GM23338 (cell line): ENCODE data around the gene CCSAP. TPM values are rescaled to one million over a fixed set of nuclear protein-coding genes. Genes with fewer than 3 reads are reported as not detected.

Experiments used
- ATAC-seq: fragments of 200-7000 bp; cut with Tn5 transposase; 3 replicates; pipeline ENCODE4 v1.9.1; 2020
- DNase-seq: peaks from one replicate; pipeline ENCODE4 v3.0.0-alpha.2; 2015; ENCODE audit warnings: low spot score
- H2AFZ ChIP-seq: fragments of 200-600 bp; sonication (generic); 2 replicates; pipeline ENCODE4 v1.8.0; 2016; ENCODE audit warnings: antibody characterized with exemption, mild to moderate bottlenecking, moderate library complexity
- H3F3A ChIP-seq: fragments of 200-600 bp; sonication (generic); replicated peaks from 2 replicates; pipeline ENCODE4 v1.8.0; 2017; ENCODE audit warnings: antibody characterized with exemption, mixed run types, low read depth
- H3K27ac ChIP-seq: fragments of 200-600 bp; sonication (generic); 2 replicates; pipeline ENCODE4 v1.6.1; 2016; ENCODE audit warnings: low read depth
- H3K27me3 ChIP-seq: fragments of 200-600 bp; sonication (generic); 2 replicates; pipeline ENCODE4 v1.8.0; 2016; ENCODE audit warnings: mild to moderate bottlenecking, mixed run types, moderate library complexity; ENCODE audit not compliant: insufficient read depth
- H3K36me3 ChIP-seq: fragments of 200-600 bp; sonication (generic); 2 replicates; pipeline ENCODE4 v1.8.0; 2016; ENCODE audit warnings: mild to moderate bottlenecking; ENCODE audit not compliant: insufficient read depth
- H3K4me1 ChIP-seq: fragments of 200-600 bp; sonication (generic); 2 replicates; pipeline ENCODE4 v1.8.0; 2016; ENCODE audit warnings: mild to moderate bottlenecking, moderate library complexity; ENCODE audit not compliant: insufficient read depth
- H3K4me2 ChIP-seq: fragments of 200-600 bp; sonication (generic); 2 replicates; pipeline ENCODE4 v1.7.1; 2017; ENCODE audit warnings: mixed run types
- H3K4me3 ChIP-seq: fragments of 200-600 bp; sonication (generic); 2 replicates; pipeline ENCODE4 v1.6.1; 2016; ENCODE audit warnings: mixed run types
- H3K79me2 ChIP-seq: fragments of 200-600 bp; sonication (generic); replicated peaks from 2 replicates; pipeline ENCODE4 v1.8.0; 2017; ENCODE audit warnings: mild to moderate bottlenecking; ENCODE audit not compliant: insufficient read depth
- H3K9me2 ChIP-seq: fragments of 200-600 bp; sonication (generic); 2 replicates; pipeline ENCODE4 v1.8.0; 2017; ENCODE audit not compliant: insufficient read depth
- H4K20me1 ChIP-seq: fragments of 200-600 bp; sonication (generic); replicated peaks from 2 replicates; pipeline ENCODE4 v1.8.0; 2017; ENCODE audit warnings: mild to moderate bottlenecking; ENCODE audit not compliant: insufficient read depth
- H3K27ac Mint-ChIP-seq: 2 replicates; pipeline ENCODE4 v1.8.0; 2020; ENCODE audit warnings: inconsistent platforms, mild to moderate bottlenecking, moderate library complexity, mixed read lengths
- H3K27me3 Mint-ChIP-seq: 3 replicates; pipeline ENCODE4 v1.8.0; 2022; ENCODE audit warnings: low read depth, mild to moderate bottlenecking, moderate library complexity, mixed read lengths, inconsistent platforms; ENCODE audit not compliant: insufficient read depth, poor library complexity
- H3K36me3 Mint-ChIP-seq: 3 replicates; pipeline ENCODE4 v1.8.0; 2021; ENCODE audit warnings: low read depth, mild to moderate bottlenecking, inconsistent platforms, moderate library complexity, mixed read lengths
- H3K4me1 Mint-ChIP-seq: 3 replicates; pipeline ENCODE4 v1.8.0; 2020; ENCODE audit warnings: mild to moderate bottlenecking, inconsistent platforms, mixed read lengths
- H3K4me3 Mint-ChIP-seq: 3 replicates; pipeline ENCODE4 v1.8.0; 2021; ENCODE audit warnings: moderate library complexity, mild to moderate bottlenecking, inconsistent platforms, mixed read lengths
- H3K9me3 Mint-ChIP-seq: 3 replicates; pipeline ENCODE4 v1.8.0; 2020; ENCODE audit warnings: moderate library complexity, mild to moderate bottlenecking, inconsistent platforms, mixed read lengths
- EZH2 ChIP-seq: fragments of 200-600 bp; sonication (generic); IDR thresholded peaks from one replicate; pipeline ENCODE4 v1.8.0; 2017; ENCODE audit warnings: antibody characterized with exemption, mild to moderate bottlenecking, low read depth; ENCODE audit not compliant: unreplicated experiment
- ZNF114 ChIP-seq: fragments of 250-450 bp; sonication (Bioruptor Pico); IDR thresholded peaks from 2 replicates; pipeline ENCODE4 v1.5.0; 2020; ENCODE audit warnings: mild to moderate bottlenecking, moderate library complexity
- polyA plus RNA-seq: library from polyadenylated mRNA; unstranded; fragments of >200 nt; fragmentation: Nextera tagmentation; extraction: Ambion mirVana; gene quantifications from 2 replicates; pipeline ENCODE4 v1.2.1, GENCODE V29; 2016
- total RNA-seq: library from RNA; depleted of rRNA; stranded (reverse); fragments of >200 nt; shearing (Covaris generic); gene quantifications from 2 replicates; pipeline ENCODE4 v1.2.3, GENCODE V29; 2014
- TF ChIP-seq, protein P1 (sequence below): IDR thresholded peaks from 2 replicates; pipeline ENCODE4 v1.6.1; 2016; ENCODE audit warnings: antibody characterized with exemption
- TF ChIP-seq, protein P2 (sequence below), 2 experiments: fragments of 200-600 bp in 1 of 2; sonication (generic) in 1 of 2; conservative IDR thresholded peaks; 2 replicates each; pipeline versions ENCODE4 v1.5.1 to v1.6.1; 2016 to 2017; ENCODE audit warnings: antibody characterized with exemption in 2 of 2, low read depth in 2 of 2, mild to moderate bottlenecking in 2 of 2, moderate library complexity in 1 of 2
- TF ChIP-seq, protein P3 (sequence below): fragments of 250-450 bp; sonication (Bioruptor Pico); IDR thresholded peaks from 2 replicates; pipeline ENCODE4 v1.5.0; 2020; ENCODE audit warnings: mild to moderate bottlenecking, moderate library complexity

The CCSAP gene
- total and polyA plus RNA-seq, 2 experiments from 2014 or later, result 4.2 to 13.3 TPM

DNA sequence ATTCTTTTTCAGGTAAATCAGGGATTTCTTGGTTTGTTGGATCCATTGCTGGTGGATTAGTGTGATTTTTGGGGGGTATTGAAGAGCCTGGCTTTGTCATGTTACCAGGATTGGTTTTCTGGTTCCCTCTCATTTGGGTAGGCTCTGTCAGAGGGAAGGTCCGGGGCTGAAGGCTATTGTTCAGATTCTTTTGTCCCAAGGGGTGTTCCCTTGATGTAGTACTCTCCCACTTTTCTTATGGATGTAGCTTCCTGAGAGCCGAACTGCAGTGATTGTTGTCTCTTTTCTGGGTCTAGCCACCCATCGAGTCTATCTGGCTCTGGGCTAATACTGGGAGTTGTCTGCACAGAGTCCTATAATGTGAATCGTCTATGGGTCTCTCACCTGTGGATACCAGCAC, 17.6 kb upstream of the CCSAP start (continued):
- TF ChIP-seq, protein P1, sequence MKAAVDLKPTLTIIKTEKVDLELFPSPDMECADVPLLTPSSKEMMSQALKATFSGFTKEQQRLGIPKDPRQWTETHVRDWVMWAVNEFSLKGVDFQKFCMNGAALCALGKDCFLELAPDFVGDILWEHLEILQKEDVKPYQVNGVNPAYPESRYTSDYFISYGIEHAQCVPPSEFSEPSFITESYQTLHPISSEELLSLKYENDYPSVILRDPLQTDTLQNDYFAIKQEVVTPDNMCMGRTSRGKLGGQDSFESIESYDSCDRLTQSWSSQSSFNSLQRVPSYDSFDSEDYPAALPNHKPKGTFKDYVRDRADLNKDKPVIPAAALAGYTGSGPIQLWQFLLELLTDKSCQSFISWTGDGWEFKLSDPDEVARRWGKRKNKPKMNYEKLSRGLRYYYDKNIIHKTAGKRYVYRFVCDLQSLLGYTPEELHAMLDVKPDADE, result no peak
- no peak for TF ChIP-seq EZH2

DNA sequence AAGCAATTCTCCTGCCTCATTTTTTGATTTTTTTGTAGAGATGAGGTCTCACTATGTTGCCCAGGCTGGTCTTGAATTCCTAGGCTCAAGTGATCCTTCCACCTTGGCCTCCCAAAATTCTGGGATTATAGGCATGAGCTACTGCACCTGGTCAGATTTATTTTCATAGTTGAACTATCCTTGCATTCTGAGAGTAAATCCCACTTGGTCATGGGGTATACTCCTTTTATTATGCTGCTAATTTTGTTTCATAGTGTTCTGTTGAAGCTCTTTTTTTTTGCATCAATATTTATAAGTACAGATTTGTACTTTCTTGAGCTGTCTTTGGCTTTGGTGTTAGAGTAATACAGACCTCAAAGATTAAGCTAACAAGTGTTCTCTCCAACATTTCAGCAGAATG, 12.8 kb upstream of the CCSAP start:
- no peaks in the 10 kb centered on the region for H4K20me1 ChIP-seq
- Mint-ChIP-seq H3K36me3 (no peaks in the 10 kb centered on the region), H3K4me3 (no peak overlapping the region), H3K27ac (no peak overlapping the region), H3K4me1 (peaks cover 16% of the 10 kb centered on the region), H3K27me3 (peaks cover 3% of the 10 kb centered on the region), H3K9me3 (peaks cover 2% of the 10 kb centered on the region; the same call in 2 of the 3 replicates)
- TF ChIP-seq, protein P1, result no peak
- TF ChIP-seq EZH2 (no peak), ZNF114 (CRISPR knock-in tag) (no peak)
- TF ChIP-seq, protein P2, sequence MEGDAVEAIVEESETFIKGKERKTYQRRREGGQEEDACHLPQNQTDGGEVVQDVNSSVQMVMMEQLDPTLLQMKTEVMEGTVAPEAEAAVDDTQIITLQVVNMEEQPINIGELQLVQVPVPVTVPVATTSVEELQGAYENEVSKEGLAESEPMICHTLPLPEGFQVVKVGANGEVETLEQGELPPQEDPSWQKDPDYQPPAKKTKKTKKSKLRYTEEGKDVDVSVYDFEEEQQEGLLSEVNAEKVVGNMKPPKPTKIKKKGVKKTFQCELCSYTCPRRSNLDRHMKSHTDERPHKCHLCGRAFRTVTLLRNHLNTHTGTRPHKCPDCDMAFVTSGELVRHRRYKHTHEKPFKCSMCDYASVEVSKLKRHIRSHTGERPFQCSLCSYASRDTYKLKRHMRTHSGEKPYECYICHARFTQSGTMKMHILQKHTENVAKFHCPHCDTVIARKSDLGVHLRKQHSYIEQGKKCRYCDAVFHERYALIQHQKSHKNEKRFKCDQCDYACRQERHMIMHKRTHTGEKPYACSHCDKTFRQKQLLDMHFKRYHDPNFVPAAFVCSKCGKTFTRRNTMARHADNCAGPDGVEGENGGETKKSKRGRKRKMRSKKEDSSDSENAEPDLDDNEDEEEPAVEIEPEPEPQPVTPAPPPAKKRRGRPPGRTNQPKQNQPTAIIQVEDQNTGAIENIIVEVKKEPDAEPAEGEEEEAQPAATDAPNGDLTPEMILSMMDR (conservative IDR thresholded peaks at IDR 0.05; ENCODE audit: low read depth in 2 of 2), result no peak
- TF ChIP-seq, protein P3, sequence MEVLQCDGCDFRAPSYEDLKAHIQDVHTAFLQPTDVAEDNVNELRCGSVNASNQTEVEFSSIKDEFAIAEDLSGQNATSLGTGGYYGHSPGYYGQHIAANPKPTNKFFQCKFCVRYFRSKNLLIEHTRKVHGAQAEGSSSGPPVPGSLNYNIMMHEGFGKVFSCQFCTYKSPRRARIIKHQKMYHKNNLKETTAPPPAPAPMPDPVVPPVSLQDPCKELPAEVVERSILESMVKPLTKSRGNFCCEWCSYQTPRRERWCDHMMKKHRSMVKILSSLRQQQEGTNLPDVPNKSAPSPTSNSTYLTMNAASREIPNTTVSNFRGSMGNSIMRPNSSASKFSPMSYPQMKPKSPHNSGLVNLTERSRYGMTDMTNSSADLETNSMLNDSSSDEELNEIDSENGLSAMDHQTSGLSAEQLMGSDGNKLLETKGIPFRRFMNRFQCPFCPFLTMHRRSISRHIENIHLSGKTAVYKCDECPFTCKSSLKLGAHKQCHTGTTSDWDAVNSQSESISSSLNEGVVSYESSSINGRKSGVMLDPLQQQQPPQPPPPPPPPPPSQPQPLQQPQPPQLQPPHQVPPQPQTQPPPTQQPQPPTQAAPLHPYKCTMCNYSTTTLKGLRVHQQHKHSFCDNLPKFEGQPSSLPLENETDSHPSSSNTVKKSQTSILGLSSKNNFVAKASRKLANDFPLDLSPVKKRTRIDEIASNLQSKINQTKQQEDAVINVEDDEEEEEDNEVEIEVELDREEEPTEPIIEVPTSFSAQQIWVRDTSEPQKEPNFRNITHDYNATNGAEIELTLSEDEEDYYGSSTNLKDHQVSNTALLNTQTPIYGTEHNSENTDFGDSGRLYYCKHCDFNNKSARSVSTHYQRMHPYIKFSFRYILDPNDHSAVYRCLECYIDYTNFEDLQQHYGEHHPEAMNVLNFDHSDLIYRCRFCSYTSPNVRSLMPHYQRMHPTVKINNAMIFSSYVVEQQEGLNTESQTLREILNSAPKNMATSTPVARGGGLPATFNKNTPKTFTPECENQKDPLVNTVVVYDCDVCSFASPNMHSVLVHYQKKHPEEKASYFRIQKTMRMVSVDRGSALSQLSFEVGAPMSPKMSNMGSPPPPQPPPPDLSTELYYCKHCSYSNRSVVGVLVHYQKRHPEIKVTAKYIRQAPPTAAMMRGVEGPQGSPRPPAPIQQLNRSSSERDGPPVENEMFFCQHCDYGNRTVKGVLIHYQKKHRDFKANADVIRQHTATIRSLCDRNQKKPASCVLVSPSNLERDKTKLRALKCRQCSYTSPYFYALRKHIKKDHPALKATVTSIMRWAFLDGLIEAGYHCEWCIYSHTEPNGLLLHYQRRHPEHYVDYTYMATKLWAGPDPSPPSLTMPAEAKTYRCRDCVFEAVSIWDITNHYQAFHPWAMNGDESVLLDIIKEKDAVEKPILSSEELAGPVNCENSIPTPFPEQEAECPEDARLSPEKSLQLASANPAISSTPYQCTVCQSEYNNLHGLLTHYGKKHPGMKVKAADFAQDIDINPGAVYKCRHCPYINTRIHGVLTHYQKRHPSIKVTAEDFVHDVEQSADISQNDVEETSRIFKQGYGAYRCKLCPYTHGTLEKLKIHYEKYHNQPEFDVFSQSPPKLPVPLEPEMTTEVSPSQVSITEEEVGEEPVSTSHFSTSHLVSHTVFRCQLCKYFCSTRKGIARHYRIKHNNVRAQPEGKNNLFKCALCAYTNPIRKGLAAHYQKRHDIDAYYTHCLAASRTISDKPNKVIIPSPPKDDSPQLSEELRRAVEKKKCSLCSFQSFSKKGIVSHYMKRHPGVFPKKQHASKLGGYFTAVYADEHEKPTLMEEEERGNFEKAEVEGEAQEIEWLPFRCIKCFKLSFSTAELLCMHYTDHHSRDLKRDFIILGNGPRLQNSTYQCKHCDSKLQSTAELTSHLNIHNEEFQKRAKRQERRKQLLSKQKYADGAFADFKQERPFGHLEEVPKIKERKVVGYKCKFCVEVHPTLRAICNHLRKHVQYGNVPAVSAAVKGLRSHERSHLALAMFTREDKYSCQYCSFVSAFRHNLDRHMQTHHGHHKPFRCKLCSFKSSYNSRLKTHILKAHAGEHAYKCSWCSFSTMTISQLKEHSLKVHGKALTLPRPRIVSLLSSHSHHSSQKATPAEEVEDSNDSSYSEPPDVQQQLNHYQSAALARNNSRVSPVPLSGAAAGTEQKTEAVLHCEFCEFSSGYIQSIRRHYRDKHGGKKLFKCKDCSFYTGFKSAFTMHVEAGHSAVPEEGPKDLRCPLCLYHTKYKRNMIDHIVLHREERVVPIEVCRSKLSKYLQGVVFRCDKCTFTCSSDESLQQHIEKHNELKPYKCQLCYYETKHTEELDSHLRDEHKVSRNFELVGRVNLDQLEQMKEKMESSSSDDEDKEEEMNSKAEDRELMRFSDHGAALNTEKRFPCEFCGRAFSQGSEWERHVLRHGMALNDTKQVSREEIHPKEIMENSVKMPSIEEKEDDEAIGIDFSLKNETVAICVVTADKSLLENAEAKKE (CRISPR knock-in tag), result no peak
- H2AFZ ChIP-seq, result no peak overlapping the region
- 0 out of 2 replicates have a peak, but pooled peaks cover 5% of the 10 kb centered on the region for H3K9me2 ChIP-seq
- no peak overlapping the region for H3K4me2 ChIP-seq
- H3K4me3 ChIP-seq, result no peak overlapping the region
- DNase-seq (no peak), ATAC-seq (no peak)
- no peaks in the 10 kb centered on the region for H3K27me3 ChIP-seq
- H3K4me1 ChIP-seq, result peaks cover 17% of the 10 kb centered on the region
- no peaks in the 10 kb centered on the region for H3K79me2 ChIP-seq
- H3F3A ChIP-seq, result no peaks in the 10 kb centered on the region
- H3K36me3 ChIP-seq, result no peaks in the 10 kb centered on the region
- no peak overlapping the region for H3K27ac ChIP-seq
